Loucy (cell line): ENCODE data around the gene CIBAR2.

ENCODE experiments used
- H2AFZ ChIP-seq: fragments of 200-600 bp; sonication (generic); 2 replicates; pipeline ENCODE4 v1.6.0; 2016; ENCODE audit warnings: antibody characterized with exemption, mild to moderate bottlenecking, low read length, moderate library complexity
- H3F3A ChIP-seq: fragments of 200-600 bp; 2 replicates; pipeline ENCODE4 v1.6.0; 2016; ENCODE audit warnings: antibody characterized with exemption, low read depth, mild to moderate bottlenecking
- H3K27me3 ChIP-seq: fragments of 200-600 bp; sonication (generic); 2 replicates; pipeline ENCODE4 v1.6.1; 2014; ENCODE audit warnings: low read length, mild to moderate bottlenecking; ENCODE audit not compliant: insufficient read depth, poor library complexity, severe bottlenecking
- H3K36me3 ChIP-seq: fragments of 200-600 bp; sonication (generic); 2 replicates; pipeline ENCODE4 v1.6.1; 2016; ENCODE audit warnings: low read length; ENCODE audit not compliant: insufficient read depth
- H3K4me1 ChIP-seq: fragments of 200-600 bp; sonication (generic); 2 replicates; pipeline ENCODE4 v1.5.1; 2014; ENCODE audit warnings: low read length, mild to moderate bottlenecking; ENCODE audit not compliant: insufficient read depth, poor library complexity, severe bottlenecking
- H3K4me2 ChIP-seq: fragments of 200-600 bp; sonication (generic); 2 replicates; pipeline ENCODE4 v1.6.0; 2014; ENCODE audit warnings: antibody characterized with exemption, low read length, low read depth, mild to moderate bottlenecking; ENCODE audit not compliant: poor library complexity, severe bottlenecking
- H3K4me3 ChIP-seq: fragments of 200-600 bp; sonication (generic); 2 replicates; pipeline ENCODE4 v1.5.1; 2014; ENCODE audit warnings: low read length, mild to moderate bottlenecking, mixed read lengths; ENCODE audit not compliant: poor library complexity, severe bottlenecking
- H3K79me2 ChIP-seq: fragments of 200-600 bp; sonication (generic); 2 replicates; pipeline ENCODE4 v1.6.1; 2014; ENCODE audit warnings: low read length; ENCODE audit not compliant: insufficient read depth
- H3K9ac ChIP-seq: fragments of 200-600 bp; sonication (generic); 2 replicates; pipeline ENCODE4 v1.6.0; 2014; ENCODE audit warnings: mild to moderate bottlenecking, low read depth, low read length, moderate library complexity; ENCODE audit not compliant: poor library complexity, severe bottlenecking
- H3K9me2 ChIP-seq: fragments of 200-600 bp; sonication (generic); replicated peaks from 2 replicates; pipeline ENCODE4 v1.6.1; 2016; ENCODE audit warnings: low read depth, low read length, mixed read lengths
- H3K9me3 ChIP-seq: fragments of 200-600 bp; sonication (generic); 2 replicates; pipeline ENCODE4 v1.6.1; 2014; ENCODE audit warnings: mild to moderate bottlenecking, antibody characterized with exemption, low read length, low read depth; ENCODE audit not compliant: insufficient read depth
- H4K20me1 ChIP-seq: fragments of 200-600 bp; sonication (generic); 2 replicates; pipeline ENCODE4 v1.6.0; 2014; ENCODE audit warnings: antibody characterized with exemption, low read length, mild to moderate bottlenecking; ENCODE audit not compliant: insufficient read depth, poor library complexity, severe bottlenecking
- CTCF ChIP-seq: fragments of 200-600 bp; sonication (generic); conservative IDR thresholded peaks from 2 replicates; pipeline ENCODE4 v1.5.1; 2014; ENCODE audit warnings: mild to moderate bottlenecking, antibody characterized with exemption, low read length
- EZH2phosphoT487 ChIP-seq: fragments of 200-600 bp; IDR thresholded peaks from 2 replicates; pipeline ENCODE4 v1.6.1; 2018; ENCODE audit warnings: antibody characterized with exemption, mild to moderate bottlenecking, moderate library complexity, borderline replicate concordance

Gene CIBAR2

GRCh38 chr16:85079785-85080570 lies 32.3 kb downstream of the CIBAR2 start:
- TF ChIP-seq EZH2phosphoT487 (no peak), CTCF (no peak)
- H3F3A ChIP-seq, result no peaks in the 10 kb centered on the region
- no peak overlapping the region for H3K4me3 ChIP-seq
- H3K79me2 ChIP-seq, result no peaks in the 10 kb centered on the region
- H3K9ac ChIP-seq, result no peak overlapping the region
- H3K4me2 ChIP-seq, result no peak overlapping the region
- no peaks in the 10 kb centered on the region for H3K9me2 ChIP-seq
- no peaks in the 10 kb centered on the region for H3K4me1 ChIP-seq
- no peaks in the 10 kb centered on the region for H3K27me3 ChIP-seq
- H2AFZ ChIP-seq, result no peak overlapping the region
- H4K20me1 ChIP-seq, result no peaks in the 10 kb centered on the region
- H3K9me3 ChIP-seq, result no peaks in the 10 kb centered on the region
- no peaks in the 10 kb centered on the region for H3K36me3 ChIP-seq

- no peak overlapping the region for H3K4me2 ChIP-seq
- H3K9me2 ChIP-seq, result no peaks in the 10 kb centered on the region
- H3K9ac ChIP-seq, result no peak overlapping the region
- H3K9me3 ChIP-seq, result no peaks in the 10 kb centered on the region
- no peaks in the 10 kb centered on the region for H3F3A ChIP-seq
- no peak for TF ChIP-seq EZH2phosphoT487
- H3K27me3 ChIP-seq, result no peaks in the 10 kb centered on the region
- H4K20me1 ChIP-seq, result no peaks in the 10 kb centered on the region
- no peaks in the 10 kb centered on the region for H3K4me1 ChIP-seq
- H2AFZ ChIP-seq, result no peak overlapping the region
- H3K79me2 ChIP-seq, result no peaks in the 10 kb centered on the region
- H3K4me3 ChIP-seq, result no peak overlapping the region
- no peaks in the 10 kb centered on the region for H3K36me3 ChIP-seq
Observed at GRCh38 chr16:85078952-85079351, 33.3 kb downstream of the CIBAR2 start.

- Histone ChIP-seq H3K4me3 (no peak overlapping the region), H4K20me1 (no peaks in the 10 kb centered on the region), H3K4me1 (no peaks in the 10 kb centered on the region), H3K9me3 (no peaks in the 10 kb centered on the region), H3K79me2 (no peaks in the 10 kb centered on the region), H3K9me2 (no peaks in the 10 kb centered on the region), H2AFZ (no peak overlapping the region), H3K36me3 (no peaks in the 10 kb centered on the region), H3K27me3 (no peaks in the 10 kb centered on the region), H3K9ac (no peak overlapping the region), H3K4me2 (no peak overlapping the region), H3F3A (no peaks in the 10 kb centered on the region)
- no peak for TF ChIP-seq EZH2phosphoT487
- TF ChIP-seq CTCF, result no peak
Observed at GRCh38 chr16:85078226-85078625, 34.0 kb downstream of the CIBAR2 start.

GRCh38 chr16:85077576-85078125 lies 34.6 kb downstream of the CIBAR2 start:
- Histone ChIP-seq H4K20me1 (no peaks in the 10 kb centered on the region), H3K4me1 (no peaks in the 10 kb centered on the region), H3K79me2 (no peaks in the 10 kb centered on the region), H3K9ac (no peak overlapping the region), H3K9me3 (no peaks in the 10 kb centered on the region), H3K9me2 (no peaks in the 10 kb centered on the region), H3K4me2 (no peak overlapping the region), H2AFZ (no peak overlapping the region), H3K27me3 (no peaks in the 10 kb centered on the region), H3K36me3 (no peaks in the 10 kb centered on the region), H3F3A (no peaks in the 10 kb centered on the region), H3K4me3 (no peak overlapping the region)
- TF ChIP-seq CTCF (no peak), EZH2phosphoT487 (no peak)
